ENCODE measurements around the gene SLC2A4RG. TPM values are rescaled to one million over a fixed set of nuclear protein-coding genes. Genes with fewer than 3 reads are reported as not detected.

SLC2A4RG gene
- total RNA-seq, 2 experiments from 2014 or later, result 30.9 to 34.9 TPM

- DNase-seq, result no peak
- no peak overlapping the region for H3K4me3 Mint-ChIP-seq
- no peak overlapping the region for H3K27ac Mint-ChIP-seq
- intact Hi-C loops (cut with DNase I, micrococcal nuclease), result loop anchor here in 1 of 2 experiments (5.0 kb wide), 1 partner anchor 36 kb away; the partner anchor contains the start of genes ARFRP1 and ZGPAT
- H3K4me1 Mint-ChIP-seq, result no peaks in the 10 kb centered on the region
- H3K9me3 Mint-ChIP-seq (ENCODE audit: low read depth), result no peaks in the 10 kb centered on the region
- no peak for ATAC-seq
- no peaks in the 10 kb centered on the region for H3K27me3 Mint-ChIP-seq
- ChIA-PET CTCF (interaction anchor here (0.7 kb wide), 1 partner anchor 86 kb away, joined by 3 read pairs; no protein-coding TSS in a partner anchor), POLR2A (interaction anchor here (0.6 kb wide), 2 partner anchors 102 to 122 kb away, joined by 3 to 6 read pairs; no protein-coding TSS in a partner anchor)
- H3K36me3 Mint-ChIP-seq (ENCODE audit: low read depth), result peaks cover 2% of the 10 kb centered on the region
Observed at GRCh38 chr20:63743210-63743970, 3.8 kb downstream of the SLC2A4RG start.

GRCh38 chr20:63744158-63744557 lies 4.6 kb downstream of the SLC2A4RG start:
- H3K4me3 Mint-ChIP-seq, result no peak overlapping the region
- ChIA-PET POLR2A (no interaction called here), CTCF (interaction anchor here (0.7 kb wide), 1 partner anchor 85 kb away, joined by 3 read pairs; no protein-coding TSS in a partner anchor)
- no peak overlapping the region for H3K27ac Mint-ChIP-seq
- no peaks in the 10 kb centered on the region for H3K9me3 Mint-ChIP-seq (ENCODE audit: low read depth)
- H3K27me3 Mint-ChIP-seq, result no peaks in the 10 kb centered on the region
- intact Hi-C loops (cut with DNase I, micrococcal nuclease), result loop anchor here in 1 of 2 experiments (5.0 kb wide), 1 partner anchor 37 kb away; the partner anchor contains the start of genes ARFRP1 and ZGPAT
- H3K36me3 Mint-ChIP-seq (ENCODE audit: low read depth), result peaks cover 2% of the 10 kb centered on the region
- no peak for ATAC-seq
- H3K4me1 Mint-ChIP-seq, result peaks cover 2% of the 10 kb centered on the region
- DNase-seq, result no peak

- no peaks in the 10 kb centered on the region for H3K9me3 Mint-ChIP-seq (ENCODE audit: low read depth)
- ChIA-PET CTCF (interaction anchor here (0.7 kb wide), 1 partner anchor 24 kb away, joined by 3 read pairs; no protein-coding TSS in a partner anchor), POLR2A (no interaction called here)
- ATAC-seq (no peak), DNase-seq (no peak)
- H3K4me3 Mint-ChIP-seq, result no peak overlapping the region
- peaks cover 2% of the 10 kb centered on the region for H3K36me3 Mint-ChIP-seq (ENCODE audit: low read depth)
- no peaks in the 10 kb centered on the region for H3K27me3 Mint-ChIP-seq
- intact Hi-C loops (cut with DNase I, micrococcal nuclease), result loop anchor here in 1 of 2 experiments (5.0 kb wide), 1 partner anchor 37 kb away; the partner anchor contains the start of genes ARFRP1 and ZGPAT
- H3K4me1 Mint-ChIP-seq, result peaks cover 6% of the 10 kb centered on the region
- no peak overlapping the region for H3K27ac Mint-ChIP-seq
Observed at GRCh38 chr20:63744574-63745423, 5.2 kb downstream of the SLC2A4RG start.

DNA sequence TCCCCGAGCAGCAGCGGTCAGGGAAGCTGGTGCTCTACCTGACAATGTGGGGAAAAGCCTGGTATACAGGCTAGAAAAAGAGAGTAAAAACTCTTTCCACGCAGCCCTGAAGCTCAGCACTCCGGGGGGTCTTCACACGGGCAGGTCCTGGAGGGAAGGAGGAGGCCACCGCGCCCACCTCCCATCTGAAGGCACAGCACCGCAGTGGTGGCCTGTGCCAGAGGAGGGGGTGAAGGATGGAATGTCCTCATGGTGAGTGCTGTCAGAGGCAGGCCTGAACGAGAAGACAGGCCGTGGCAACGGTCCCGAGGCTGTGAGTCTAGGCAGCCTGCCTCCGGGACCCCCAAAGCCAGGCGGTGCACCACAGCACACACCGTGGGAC lies 5.8 kb downstream of the SLC2A4RG start:
- DNase-seq (no peak), ATAC-seq (no peak)
- Mint-ChIP-seq H3K4me1 (peaks cover 7% of the 10 kb centered on the region), H3K4me3 (no peak overlapping the region), H3K27me3 (no peaks in the 10 kb centered on the region), H3K9me3 (ENCODE audit: low read depth) (no peaks in the 10 kb centered on the region), H3K27ac (no peak overlapping the region), H3K36me3 (ENCODE audit: low read depth) (peaks cover 2% of the 10 kb centered on the region)
- intact Hi-C loops (cut with DNase I, micrococcal nuclease), result no loop called here
- POLR2A ChIA-PET, result no interaction called here
- CTCF ChIA-PET, result interaction anchor here (0.7 kb wide), 1 partner anchor 24 kb away, joined by 3 read pairs; no protein-coding TSS in a partner anchor

DNA sequence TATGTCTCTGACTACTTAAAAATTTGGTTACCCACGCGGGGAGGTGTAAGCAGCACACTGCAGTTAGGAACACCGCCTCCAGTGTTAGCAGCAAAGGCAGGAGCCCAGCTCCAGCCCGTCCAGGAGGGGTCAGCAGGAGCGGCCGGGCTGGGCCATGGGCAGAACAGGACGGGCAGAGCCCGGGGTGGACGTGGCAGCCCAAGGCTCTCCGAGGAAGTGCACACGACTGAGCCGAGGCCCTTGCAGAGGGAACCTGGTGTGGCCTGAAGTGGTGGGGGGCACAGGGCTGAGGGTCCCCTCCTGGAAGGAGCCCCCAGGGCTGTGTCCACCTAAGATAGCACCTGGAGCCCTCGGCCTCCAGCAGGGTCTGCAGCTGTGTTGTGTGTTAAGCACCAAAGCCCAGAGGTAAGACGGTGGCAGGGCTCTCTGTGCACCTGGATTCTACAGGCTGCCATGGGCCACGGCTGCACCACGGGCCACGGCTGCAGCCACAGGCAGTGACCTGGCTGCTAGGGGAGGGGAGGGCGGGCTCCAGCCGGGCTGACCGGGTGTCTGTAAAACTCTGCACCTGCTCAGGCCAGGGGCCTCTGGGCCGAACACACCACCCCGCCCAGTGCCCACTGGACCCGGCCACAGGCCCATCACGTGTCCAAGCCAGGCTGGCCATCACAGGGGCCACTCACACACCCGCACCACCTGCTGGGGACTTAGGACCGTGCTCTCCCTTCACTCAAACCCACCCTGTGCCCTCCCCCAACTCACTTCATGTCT lies 6.6 kb downstream of the SLC2A4RG start:
- POLR2A ChIA-PET, result no interaction called here
- intact Hi-C loops (cut with DNase I, micrococcal nuclease), result no loop called here
- no peaks in the 10 kb centered on the region for H3K27me3 Mint-ChIP-seq

GRCh38 chr20:63746751-63747315 lies 7.3 kb downstream of the SLC2A4RG start:
- no peak for DNase-seq
- peaks cover 17% of the 10 kb centered on the region for H3K4me1 Mint-ChIP-seq
- no peak for ATAC-seq
- no peak overlapping the region for H3K4me3 Mint-ChIP-seq
- ChIA-PET CTCF (no interaction called here), POLR2A (no interaction called here)
- no peak overlapping the region for H3K27ac Mint-ChIP-seq
- intact Hi-C loops (cut with DNase I, micrococcal nuclease), result no loop called here
- H3K27me3 Mint-ChIP-seq, result no peaks in the 10 kb centered on the region
- no peaks in the 10 kb centered on the region for H3K9me3 Mint-ChIP-seq (ENCODE audit: low read depth)
- H3K36me3 Mint-ChIP-seq (ENCODE audit: low read depth), result peaks cover 2% of the 10 kb centered on the region

More for the DNA sequence above, 6.6 kb downstream of the SLC2A4RG start:
- peaks cover 2% of the 10 kb centered on the region for H3K36me3 Mint-ChIP-seq (ENCODE audit: low read depth)
- DNase-seq, result no peak
- H3K4me1 Mint-ChIP-seq, result peaks cover 13% of the 10 kb centered on the region
- H3K27ac Mint-ChIP-seq, result no peak overlapping the region
- no peaks in the 10 kb centered on the region for H3K9me3 Mint-ChIP-seq (ENCODE audit: low read depth)
- CTCF ChIA-PET, result no interaction called here
- no peak overlapping the region for H3K4me3 Mint-ChIP-seq
- ATAC-seq, result no peak

DNA sequence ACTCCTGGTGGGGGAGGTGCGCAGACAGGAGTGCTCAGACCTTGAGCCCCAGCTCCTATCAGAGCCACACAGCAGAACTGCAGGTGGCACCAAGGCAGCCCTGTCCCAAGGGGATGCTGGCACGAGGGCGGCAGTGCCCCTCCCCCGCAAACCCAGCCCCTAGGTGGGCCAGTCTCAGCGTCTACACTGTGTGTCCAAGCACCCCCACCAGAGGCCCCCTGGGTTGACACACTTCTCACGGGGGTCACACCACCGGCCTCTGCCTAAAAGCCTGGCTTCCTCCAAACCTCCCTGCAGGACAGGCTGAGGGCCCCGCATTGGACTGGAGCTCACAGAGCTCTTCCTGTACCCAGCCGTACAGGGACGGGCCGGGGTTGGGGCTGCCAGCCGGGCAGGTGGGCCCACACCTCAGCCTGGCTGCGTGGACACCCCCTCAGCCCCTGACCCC lies 8.1 kb downstream of the SLC2A4RG start:
- ATAC-seq, result no peak
- peaks cover 20% of the 10 kb centered on the region for H3K4me1 Mint-ChIP-seq
- ChIA-PET POLR2A (no interaction called here), CTCF (interaction anchor here (0.8 kb wide), 1 partner anchor 22 kb away, joined by 3 read pairs; no protein-coding TSS in a partner anchor)
- H3K27ac Mint-ChIP-seq, result no peak overlapping the region
- no peaks in the 10 kb centered on the region for H3K9me3 Mint-ChIP-seq (ENCODE audit: low read depth)
- peaks cover 2% of the 10 kb centered on the region for H3K36me3 Mint-ChIP-seq (ENCODE audit: low read depth)
- H3K4me3 Mint-ChIP-seq, result no peak overlapping the region
- H3K27me3 Mint-ChIP-seq, result no peaks in the 10 kb centered on the region
- no peak for DNase-seq
- intact Hi-C loops (cut with DNase I, micrococcal nuclease), result no loop called here

GRCh38 chr20:63748070-63748933 lies 8.7 kb downstream of the SLC2A4RG start:
- Mint-ChIP-seq H3K4me3 (no peak overlapping the region), H3K9me3 (ENCODE audit: low read depth) (no peaks in the 10 kb centered on the region), H3K27ac (peak overlapping the region; percentile 34), H3K27me3 (no peaks in the 10 kb centered on the region), H3K4me1 (peaks cover 20% of the 10 kb centered on the region), H3K36me3 (ENCODE audit: low read depth) (peaks cover 2% of the 10 kb centered on the region)
- DNase-seq, result no peak
- intact Hi-C loops (cut with DNase I, micrococcal nuclease), result no loop called here
- CTCF ChIA-PET, result interaction anchor here (0.8 kb wide), 1 partner anchor 21 kb away, joined by 3 read pairs; no protein-coding TSS in a partner anchor
- POLR2A ChIA-PET, result no interaction called here
- ATAC-seq, result no peak

DNA sequence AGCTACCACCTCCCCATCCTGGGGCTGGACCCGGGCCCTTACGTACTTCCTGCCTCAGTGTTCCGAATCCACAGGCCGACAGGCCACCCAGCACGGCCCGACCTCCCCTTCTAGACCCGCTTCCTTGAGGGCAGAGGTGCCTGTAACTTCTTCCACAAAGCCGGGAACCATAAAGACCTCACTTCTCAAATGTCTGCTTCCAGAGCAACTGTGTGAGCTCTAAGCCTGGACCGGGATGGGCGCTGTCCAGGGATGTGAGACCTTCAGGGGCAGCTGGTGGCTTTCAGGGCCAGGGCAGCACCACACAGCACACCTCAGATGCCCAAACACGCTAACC lies 9.3 kb downstream of the SLC2A4RG start:
- Mint-ChIP-seq H3K27me3 (no peaks in the 10 kb centered on the region), H3K36me3 (ENCODE audit: low read depth) (no peaks in the 10 kb centered on the region), H3K9me3 (ENCODE audit: low read depth) (no peaks in the 10 kb centered on the region), H3K4me1 (peaks cover 20% of the 10 kb centered on the region), H3K27ac (peak overlapping the region; percentile 34), H3K4me3 (no peak overlapping the region)
- intact Hi-C loops (cut with DNase I, micrococcal nuclease), result no loop called here
- ChIA-PET CTCF (no interaction called here), POLR2A (no interaction called here)
- DNase-seq (no peak), ATAC-seq (no peak)

Measured in activated CD4-positive, alpha-beta T cell treated with anti-CD3 and anti-CD28 coated beads for 36 hours (primary cell).